Spleen (tissue), 7 donors: ENCODE results near the gene ALKBH8.

Experiments used
- POLR2AphosphoS5 ChIP-seq, 3 donors: sonication (generic); formaldehyde crosslinking; IDR thresholded peaks; one replicate each; pipeline ENCODE4 v1.5.1; 2017; ENCODE audit warnings: antibody characterized with exemption in 3 of 3
- TF ChIP-seq, protein P1 (sequence below), 11 experiments: fragments of 200-600 bp in 7 of 11; fragments of 450-650 bp in 4 of 11; sonication (generic) in 4 of 11; IDR thresholded peaks in 8 of 11; conservative IDR thresholded peaks in 3 of 11; 1 replicate in 7 of 11; 2 replicates in 4 of 11; pipeline versions ENCODE4 v1.4.0 to v1.8.0; 2016 to 2021; ENCODE audit warnings: antibody characterized with exemption in 11 of 11, inconsistent platforms in 4 of 11, mild to moderate bottlenecking in 1 of 11
- donor health status: DM: no; HTN: no; CAD: no; lungs with moderate emphysema.
- donor health status: DM: no; HTN: no; CAD: no.
- donor health status: DM: no; HTN: no; CAD: no.

DNA sequence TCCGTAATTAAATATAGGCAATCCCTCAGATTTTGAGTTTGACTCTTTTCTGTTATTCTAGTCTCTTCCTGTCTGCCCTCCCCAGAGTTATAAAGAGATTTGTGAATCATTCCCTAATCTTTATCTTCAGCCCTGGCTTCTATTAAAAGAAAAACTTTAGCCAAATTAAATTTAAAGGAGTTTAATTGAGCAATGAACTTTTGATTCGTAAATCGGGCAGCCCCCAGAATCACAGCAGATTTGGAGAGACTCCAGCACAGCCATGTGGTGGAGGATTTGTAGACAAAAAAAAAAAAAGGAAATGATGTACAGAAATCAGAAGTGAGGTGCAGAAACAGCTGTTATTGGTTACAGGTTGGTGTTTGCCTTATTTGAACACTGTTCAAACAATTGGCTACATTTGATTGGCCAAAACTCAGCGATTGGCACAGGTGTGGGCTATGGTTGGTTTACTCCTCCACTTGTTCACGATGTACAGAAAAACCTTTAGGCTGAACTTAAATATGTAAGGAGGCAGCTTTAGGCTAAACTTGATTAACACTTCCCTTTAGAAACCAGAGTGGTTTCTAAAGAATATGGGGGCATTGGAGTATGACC is 2.3 kb upstream of the ALKBH8 start:
- TF ChIP-seq, protein P1, sequence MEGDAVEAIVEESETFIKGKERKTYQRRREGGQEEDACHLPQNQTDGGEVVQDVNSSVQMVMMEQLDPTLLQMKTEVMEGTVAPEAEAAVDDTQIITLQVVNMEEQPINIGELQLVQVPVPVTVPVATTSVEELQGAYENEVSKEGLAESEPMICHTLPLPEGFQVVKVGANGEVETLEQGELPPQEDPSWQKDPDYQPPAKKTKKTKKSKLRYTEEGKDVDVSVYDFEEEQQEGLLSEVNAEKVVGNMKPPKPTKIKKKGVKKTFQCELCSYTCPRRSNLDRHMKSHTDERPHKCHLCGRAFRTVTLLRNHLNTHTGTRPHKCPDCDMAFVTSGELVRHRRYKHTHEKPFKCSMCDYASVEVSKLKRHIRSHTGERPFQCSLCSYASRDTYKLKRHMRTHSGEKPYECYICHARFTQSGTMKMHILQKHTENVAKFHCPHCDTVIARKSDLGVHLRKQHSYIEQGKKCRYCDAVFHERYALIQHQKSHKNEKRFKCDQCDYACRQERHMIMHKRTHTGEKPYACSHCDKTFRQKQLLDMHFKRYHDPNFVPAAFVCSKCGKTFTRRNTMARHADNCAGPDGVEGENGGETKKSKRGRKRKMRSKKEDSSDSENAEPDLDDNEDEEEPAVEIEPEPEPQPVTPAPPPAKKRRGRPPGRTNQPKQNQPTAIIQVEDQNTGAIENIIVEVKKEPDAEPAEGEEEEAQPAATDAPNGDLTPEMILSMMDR (IDR thresholded peaks at IDR 0.05 in 8 of 11, conservative IDR thresholded peaks at IDR 0.05 in 3 of 11): no peak
- TF ChIP-seq POLR2AphosphoS5 (IDR thresholded peaks at IDR 0.05): no peak
